HG03175 (cell line): ENCODE results near the gene RAB36.
"Not testable (repeated sequence)": the region's sequence is repeated elsewhere in the genome, so short reads cannot be mapped to it uniquely, and the experiment has no call there.

Experiments
- ATAC-seq: cut with Tn5 transposase; IDR thresholded peaks from one replicate; pipeline ENCODE4 v1.9.1; 2021; ENCODE audit warnings: mild to moderate bottlenecking, moderate library complexity; ENCODE audit not compliant: unreplicated experiment

The RAB36 gene

DNA sequence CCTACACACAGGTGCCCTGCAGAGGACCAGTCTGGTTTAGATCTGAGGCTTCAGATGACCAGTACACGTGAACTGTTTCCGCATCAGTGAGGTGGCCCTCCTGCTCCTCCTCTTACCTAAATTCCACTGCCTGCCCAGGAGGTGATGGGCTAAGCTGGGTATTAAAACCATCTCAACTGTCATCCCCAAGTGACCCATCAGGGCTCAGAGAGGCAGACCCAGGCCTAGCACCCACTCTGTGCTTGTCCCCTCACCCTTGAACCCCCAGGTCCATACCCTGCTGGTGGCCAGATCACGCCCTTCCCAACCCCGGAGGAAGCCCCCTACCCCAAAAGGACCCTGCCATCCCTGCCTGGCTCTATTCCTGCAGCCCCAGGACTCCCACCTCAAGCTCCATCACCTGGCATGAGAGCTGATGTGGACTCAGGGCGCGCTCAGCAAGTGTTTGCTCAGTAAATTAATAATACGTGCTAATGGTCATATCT is 24.8 kb upstream of the RAB36 start:
- ATAC-seq, result no peak

DNA sequence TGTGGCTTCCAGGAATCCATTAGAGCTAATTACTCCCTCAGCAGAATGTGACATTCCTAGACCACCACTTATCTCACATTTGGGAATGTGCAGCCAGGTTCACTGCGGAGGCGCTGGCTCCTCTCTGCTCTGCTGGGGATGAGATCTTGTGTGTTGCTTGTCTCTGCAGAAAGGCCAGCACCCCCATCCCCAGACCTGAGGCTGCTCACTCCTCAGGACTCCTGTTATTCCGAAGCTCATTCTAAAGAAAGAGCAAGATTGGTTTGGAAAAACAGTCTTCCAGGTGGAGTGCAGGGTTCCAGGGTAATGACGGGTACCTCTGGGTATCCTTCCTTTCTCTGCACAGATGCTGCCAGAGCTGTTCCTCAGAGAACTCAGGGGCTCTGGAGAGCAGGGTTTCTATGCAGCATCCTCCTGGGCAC is 24.3 kb upstream of the RAB36 start:
- ATAC-seq, result no peak

DNA sequence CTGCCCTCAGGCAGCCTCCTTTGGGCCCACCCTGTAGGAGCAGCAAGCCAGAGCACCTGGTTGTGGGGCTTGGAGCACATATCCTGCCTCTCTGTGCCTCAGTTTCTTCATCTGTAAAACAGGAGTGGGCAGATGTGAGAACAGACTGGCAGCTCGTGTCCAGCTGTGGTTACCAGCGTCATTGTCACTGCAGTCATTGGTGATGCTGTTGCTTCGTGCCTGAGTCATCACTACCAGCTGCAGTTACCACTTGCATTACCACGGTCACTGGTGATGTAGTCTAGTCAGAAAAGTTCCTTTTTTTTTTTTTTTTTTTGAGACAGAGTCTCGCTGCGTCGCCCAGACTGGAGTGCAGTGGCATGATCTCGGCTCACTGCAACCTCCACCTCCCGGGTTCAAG is 23.9 kb upstream of the RAB36 start:
- no peak for ATAC-seq

DNA sequence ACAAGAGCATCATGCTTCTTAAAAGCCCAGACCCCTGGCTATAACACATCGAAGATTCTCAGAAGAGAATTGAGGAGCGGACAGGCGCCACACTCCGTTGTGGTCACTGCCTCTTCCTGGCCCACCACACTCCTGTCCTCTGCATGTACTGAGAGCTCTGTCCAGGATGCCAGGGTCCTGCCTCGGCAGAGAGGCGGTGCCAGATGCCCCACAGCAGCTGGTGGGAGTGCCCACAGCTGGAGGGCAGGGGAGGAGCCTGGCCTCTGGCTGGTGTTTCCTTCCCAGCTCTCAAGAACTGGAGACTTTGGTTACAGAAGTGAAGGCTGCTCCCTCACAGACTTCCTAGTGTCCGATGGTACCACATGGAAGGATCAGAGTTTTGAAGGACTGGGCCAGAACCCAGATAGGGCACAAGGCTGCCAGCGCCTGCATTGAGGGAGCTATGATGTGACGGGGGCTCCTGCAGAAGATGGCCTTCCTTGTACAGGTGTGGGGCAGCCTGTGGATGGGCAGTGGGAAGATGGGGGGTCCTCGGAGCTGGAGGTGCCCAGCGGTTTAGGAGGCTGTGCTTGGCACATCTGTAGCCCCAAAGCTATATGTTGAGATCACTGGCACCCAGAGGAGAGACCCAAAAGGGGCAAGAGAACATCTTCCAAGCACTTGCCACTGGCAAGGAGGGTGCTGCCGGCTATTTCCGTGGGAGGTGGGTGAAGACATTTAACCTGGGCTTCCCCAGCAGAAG is 22.9 kb upstream of the RAB36 start:
- no peak for ATAC-seq

DNA sequence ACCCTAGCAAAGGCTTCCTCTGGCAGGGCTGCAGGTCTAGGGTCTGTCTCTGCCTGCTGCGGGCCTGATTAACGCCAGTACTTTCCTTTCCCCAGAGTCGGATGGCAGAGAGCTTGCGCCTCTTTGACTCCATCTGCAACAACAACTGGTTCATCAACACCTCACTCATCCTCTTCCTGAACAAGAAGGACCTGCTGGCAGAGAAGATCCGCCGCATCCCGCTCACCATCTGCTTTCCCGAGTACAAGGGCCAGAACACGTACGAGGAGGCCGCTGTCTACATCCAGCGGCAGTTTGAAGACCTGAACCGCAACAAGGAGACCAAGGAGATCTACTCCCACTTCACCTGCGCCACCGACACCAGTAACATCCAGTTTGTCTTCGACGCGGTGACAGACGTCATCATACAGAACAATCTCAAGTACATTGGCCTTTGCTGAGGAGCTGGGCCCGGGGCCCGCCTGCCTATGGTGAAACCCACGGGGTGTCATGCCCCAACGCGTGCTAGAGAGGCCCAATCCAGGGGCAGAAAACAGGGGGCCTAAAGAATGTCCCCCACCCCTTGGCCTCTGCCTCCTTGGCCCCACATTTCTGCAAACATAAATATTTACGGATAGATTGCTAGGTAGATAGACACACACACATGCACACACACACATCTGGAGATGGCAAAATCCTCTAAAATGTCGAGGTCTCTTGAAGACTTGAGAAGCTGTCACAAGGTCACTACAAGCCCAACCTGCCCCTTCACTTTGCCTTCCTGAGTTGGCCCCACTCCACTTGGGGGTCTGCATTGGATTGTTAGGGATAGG is 22.1 kb upstream of the RAB36 start:
- ATAC-seq, result no peak

DNA sequence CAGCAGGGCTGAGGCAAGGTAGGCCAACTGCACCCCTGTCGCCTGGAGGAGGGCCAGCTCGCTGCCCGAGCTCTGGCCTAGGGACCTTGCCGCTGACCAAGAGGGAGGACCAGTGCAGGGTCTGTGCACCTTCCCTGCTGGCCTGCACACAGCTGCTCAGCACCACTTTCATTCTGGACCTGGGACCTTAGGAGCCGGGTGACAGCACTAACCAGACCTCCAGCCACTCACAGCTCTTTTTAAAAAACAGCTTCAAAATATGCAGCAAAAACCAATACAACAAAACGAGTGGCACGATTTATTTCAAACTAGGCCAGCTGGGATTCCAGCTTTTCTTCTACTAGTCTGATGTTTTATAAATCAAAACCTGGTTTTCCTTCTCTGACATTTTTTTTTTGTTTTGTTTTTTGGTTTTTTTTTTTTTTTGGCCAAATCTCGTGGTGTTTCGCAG is 21.4 kb upstream of the RAB36 start:
- ATAC-seq, result no peak

DNA sequence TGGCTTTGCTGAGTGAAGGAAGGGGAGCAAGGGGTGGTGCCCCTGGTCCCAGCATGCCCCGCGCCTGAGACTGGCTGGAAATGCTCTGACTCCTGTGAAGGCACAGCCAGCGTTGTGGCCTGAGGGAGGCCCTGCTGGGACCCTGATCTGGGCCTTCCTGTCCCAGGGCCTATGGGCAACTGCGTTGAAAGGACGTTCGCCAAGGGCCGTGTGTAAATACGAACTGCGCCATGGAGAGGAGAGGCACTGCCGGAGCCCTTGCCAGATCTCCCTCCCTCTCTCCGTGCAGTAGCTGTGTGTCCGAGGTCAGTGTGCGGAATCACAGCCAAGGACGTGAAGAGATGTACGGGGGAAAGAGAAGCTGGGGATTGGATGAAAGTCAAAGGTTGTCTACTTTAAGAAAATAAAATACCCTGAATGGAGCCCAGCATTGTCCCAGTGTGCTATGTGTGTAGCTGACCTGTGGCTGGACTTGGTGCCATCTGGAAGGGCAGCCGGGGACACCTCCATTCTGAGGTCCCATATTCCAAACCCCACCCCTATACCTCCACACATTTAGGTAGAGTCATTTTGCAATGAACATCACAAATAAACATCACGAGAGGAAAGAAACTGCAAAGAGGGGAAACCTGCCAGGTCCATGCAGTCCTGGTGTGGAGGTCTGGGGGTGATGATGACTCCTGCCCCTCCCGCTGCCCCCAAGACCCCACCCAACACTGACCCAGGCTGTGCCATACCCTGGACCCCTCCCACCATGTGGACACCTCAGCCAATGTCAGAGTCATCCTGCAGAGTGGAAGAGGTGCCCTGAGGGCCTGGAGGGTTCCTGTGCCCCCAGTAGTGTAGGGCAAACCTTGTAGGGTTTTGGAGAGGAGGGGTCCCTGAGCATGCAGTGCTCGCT is 20.4 kb upstream of the RAB36 start:
- ATAC-seq, result no peak

DNA sequence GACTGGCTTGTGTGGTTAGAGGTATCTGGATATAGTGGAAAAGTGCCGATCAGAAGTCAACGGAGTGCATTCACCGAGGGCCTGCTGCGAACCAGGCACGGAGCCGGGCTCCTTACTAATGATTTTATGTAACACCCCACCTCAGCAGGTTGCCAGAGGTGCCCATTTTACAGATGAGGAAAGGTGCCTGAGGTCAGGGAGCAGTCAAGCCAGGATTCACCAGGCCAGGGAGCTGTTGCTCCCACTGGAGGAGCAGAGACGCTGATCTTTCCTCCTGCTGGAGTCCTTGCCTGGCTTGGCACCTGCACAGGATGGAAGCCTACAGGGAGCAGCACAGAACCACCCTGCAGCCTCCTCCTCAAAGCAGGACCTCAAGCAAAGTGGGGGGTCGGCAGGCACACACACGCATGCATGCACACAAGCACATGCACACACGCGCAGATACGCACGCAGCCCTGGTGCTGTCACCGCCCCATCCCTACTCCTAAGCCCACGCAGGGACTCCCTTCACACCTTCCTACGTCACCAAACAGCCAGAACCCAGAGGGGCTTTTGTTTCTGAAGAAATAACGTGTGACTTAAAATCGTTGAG is 19.7 kb upstream of the RAB36 start:
- no peak for ATAC-seq

DNA sequence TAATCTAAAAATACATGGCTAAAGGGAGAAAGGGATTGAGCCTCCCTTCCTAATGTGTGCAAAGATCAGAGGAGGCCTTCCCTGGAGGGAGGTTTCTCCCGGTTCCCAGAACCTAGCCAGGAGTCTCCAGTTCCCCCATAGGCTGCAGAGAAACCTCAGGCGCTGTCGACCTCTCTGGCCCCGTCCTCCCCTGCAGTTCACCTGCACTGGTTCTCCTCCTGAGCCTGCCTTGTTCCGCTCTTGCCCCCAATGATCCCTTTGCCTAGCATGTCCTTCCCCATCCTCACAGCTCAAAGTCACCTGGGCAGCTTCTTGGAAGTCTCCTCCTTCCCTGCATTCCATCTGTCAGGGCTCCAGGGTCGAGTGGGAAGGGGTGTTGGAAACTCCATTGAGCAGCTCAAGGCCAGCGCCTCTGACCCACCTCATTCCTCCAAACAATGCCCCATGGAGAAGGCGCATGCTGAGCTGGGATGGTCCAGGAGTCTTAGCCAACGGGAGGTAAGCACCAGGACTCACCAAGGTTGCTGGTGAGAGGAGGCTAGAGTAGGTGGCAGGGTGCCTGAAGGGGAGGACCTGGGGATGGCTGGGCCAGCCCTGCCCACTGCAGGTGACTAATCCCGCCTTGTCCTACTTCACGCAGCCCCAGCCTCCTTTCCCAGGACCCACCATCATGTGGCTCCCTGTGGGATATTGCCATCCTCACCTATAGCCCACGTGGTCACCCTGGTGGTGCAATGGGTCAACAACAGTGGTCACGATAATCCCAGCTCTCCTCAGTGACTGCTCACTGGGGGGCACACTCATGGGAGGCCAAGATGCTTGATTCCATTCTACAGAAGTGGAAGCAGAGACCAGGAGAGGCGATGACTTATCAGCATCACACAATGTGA is 18.9 kb upstream of the RAB36 start:
- ATAC-seq, result no peak

DNA sequence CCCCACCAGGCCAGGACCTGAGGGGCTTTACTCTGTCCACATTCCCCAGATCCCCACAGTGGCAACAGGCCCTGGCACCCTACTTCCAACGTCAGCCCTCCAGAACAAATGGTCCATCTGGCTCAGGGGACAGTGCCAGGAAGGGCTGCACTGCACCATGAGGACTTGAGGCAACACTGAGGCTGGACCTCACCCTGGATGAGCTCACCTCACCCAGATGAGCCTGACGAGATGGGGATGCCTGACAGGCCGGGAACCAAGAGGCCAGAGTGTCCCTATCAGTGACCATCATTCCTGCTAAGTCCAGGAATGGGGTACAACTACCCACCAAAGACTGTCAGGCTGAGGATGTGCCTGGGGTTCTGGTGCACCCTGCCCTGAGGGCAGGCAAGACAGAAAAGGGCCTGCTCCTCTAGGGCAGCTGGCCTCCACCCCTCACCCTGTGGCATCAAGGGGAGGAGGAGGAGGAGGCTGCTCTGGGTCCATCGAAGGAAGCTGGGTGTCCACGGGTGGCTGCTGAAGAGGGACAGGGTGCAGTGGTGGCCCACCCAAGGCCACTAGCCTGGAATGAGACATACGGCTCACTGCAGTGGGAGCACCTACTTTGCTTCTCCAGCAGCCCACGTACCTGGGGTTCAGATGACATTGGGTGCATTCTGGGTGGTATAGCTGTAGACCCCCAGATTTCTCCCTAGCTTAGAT is 18.1 kb upstream of the RAB36 start:
- no peak for ATAC-seq

DNA sequence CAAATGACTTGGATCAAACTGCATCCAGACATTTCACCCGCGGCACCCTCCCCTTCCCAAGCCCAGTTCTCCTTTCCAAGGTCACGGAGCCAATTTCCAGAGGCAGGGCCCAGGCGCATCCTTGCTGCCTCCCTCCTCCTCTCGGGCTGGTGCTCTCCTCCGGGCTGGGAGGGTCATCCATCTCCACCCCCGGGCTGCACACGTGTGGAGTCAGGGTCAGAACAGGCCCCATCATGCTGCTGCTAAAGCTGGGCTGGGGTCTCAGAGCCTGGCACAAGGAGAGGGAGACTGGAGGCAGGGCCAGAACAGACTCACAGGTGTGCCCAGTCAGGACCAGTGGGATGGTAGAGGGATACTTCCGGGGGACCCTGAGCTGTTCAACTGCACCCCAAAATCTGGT is 17.5 kb upstream of the RAB36 start:
- ATAC-seq, result no peak

DNA sequence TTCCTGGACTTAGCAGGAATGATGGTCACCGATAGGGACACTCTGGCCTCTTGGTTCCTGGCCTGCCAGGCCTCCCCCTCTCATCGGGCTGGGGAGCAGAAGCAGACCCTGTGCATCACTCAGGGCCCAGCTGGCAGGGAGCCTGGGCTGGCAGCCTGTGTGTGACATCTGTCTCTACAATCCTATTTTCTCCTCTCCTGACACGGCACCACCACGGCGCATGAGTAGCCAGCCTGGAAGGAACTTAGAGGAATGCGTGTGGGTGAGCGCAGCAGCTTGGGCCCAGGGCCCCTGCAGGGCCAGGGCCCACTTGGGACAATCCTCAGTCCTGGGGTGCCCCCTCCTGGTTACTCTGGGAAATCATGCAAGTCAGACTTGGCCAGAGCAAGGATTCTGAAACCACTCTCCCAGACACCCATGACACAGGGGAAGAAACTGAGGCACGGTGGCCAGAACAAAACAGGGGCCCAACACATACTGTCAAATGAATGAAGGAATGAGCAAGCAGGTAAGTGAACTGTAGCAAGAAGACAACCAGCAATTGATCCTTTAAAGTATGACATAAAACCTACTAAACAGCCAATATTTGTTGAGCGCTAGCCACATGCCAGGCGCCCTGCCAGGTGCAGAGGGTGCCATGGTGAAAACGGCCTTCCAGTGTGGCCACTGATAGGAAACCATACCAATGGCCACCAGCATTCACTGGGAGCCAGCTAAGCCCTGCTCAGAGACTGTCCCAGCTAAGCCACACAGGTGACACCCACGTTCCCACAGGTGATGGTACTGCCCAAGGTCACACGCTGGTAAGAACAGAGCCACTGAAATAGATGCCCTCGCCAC is 16.8 kb upstream of the RAB36 start:
- ATAC-seq, result no peak

DNA sequence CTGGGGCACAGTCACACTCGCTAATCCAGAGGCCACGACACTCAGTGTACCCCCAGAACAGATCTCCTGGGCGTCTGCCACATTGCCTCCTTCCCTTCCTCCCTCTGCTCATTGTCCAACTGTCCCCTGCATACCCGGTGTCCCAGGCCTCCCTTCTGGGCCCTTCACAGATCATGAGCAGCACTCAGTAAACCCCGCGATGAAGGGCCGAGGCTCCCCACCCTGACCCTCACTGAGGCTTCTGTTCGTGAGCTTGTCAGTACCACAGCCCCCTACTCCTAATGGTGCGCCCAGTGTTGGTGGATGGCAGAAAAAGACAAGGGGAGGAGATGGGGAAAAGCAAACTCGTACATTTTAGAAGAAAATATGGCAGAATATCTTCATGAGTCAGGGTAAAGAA is 16.1 kb upstream of the RAB36 start:
- no peak for ATAC-seq

DNA sequence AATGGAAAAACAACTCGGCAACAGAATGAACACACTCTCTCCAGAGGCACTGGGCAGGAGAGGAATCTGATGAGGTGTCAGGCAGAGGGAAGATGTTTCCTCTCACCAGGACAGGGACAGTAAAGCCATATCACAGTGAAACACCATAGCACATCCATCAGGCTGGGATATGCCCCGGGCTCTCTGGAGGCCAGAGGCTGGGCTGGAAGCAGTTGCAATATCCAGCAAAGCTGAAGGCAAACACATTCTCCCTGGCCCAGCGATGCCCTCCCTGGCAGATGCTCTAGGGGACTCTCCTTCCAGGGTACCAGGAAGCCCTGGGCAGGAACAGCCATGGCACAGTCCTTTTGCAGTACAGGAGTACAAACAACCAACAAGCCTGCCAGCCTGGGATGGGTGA is 14.6 kb upstream of the RAB36 start:
- no peak for ATAC-seq

DNA sequence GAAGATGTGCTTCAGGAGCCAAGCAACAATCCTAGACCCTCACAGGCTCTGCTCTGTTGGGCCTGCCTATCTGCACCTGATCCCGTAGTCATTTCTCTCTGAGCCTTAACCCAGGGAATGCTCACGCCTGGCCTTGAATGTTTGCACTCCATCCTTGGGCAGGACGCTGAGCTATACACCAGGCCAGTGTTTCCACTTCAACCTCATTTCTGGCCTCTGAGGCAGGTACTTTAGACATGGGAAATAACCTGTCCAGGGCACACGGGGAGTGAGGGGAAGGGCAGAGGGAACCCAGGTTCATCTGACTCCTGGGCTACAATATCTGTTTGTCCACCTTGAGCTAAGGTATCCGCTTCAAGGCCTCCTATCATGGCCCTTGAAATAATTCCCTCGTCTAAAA is 13.3 kb upstream of the RAB36 start:
- no peak for ATAC-seq

DNA sequence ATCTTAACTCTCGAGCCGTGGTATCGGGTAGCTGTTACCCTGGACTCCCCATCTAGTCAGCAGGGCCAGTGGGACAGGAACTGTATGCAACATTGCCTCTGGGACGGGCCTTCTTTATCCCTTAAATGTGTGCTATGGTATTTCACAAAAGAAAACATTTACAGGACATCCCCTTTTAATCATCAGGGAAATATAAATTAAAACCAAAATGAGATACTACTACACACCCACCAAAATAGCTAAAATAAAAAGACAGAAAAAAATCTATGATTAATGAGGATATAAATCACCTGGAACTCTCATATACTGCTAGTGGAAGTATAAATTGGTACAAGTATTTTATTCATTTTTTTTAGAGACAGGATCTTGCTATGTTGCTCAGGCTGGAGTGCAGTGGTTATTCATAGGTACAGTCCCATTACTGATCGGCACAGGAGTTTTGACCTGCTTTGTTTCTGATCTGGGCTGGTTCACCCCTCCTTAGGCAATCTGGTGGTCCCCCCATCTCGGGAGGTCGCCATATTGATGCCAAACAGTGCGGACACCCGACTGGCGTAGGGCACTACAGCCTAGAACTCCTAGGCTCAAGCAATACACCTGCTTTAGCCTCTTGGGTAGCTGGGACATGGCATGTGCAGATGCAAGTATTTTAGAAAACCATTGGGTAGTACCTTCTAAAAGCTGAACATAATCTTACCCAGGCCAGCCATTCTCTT is 12.7 kb upstream of the RAB36 start:
- ATAC-seq, result no peak

DNA sequence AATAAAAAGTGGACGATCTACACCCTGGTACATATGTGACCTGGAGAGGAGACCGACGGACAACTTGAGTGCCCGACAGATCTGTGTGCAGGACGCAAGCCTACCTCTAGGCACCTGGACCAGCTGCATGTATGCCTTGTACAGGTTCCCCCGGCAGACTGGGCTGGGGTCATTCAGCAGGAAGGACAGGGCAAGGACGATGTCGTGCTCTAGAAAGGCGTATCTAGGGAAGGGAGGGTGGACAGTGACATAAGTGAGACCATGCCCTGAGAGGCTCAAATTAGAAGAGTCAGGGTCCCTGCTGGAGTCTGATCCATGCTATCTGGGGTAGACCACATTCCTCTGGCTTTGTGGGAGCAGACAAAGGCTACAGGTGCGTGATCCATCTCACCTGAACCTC is 11.4 kb upstream of the RAB36 start:
- no peak for ATAC-seq

DNA sequence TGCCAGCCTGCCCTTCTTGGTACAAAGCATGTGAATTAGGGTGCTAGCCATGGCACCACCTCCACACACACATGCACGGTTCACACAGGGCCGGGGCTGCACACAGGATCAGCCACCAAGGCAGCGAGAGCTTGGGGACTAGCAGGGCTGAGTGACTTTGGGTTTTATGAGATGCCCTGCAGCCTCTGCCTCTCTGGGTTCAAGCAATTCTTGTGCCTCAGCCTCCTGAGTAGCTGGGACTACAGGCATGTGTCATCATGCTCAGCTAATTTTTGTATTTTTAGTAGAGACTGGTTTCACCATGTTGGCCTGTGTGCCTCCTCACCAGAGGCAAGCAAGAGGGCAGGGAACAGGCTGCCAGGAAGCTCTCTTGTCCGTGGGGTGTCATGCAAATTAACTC is 8.3 kb upstream of the RAB36 start:
- not testable (repeated sequence) for ATAC-seq
